ENCODE data around the gene RETREG1.
"Not testable (repeated sequence)": the region's sequence is repeated elsewhere in the genome, so short reads cannot be mapped to it uniquely, and the experiment has no call there.

Gene RETREG1

DNA sequence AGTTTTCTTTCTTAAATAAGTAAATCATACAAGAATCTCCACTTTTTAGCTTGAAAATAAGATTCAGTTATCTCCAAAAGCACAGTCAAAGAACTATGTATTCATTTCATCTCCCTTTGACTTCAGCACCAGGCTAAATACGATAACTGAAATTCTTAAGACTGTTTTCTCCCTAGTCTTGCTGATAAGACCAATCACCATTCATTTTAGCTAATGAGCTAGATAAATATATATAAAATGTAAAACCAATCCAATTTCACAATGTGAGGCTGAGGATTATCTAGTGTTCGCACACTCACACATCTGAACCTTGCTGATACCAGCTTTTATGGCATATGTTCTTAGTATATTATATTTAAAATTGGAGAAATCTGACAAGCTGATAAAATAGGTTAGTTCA is 133.9 kb downstream of the RETREG1 start:
- no peak for DNase-seq

- DNase-seq, result no peak
Observed at GRCh38 chr5:16480821-16481538, 135.8 kb downstream of the RETREG1 start.

GRCh38 chr5:16480144-16480543 is 136.7 kb downstream of the RETREG1 start:
- DNase-seq, result no peak

- no peak for DNase-seq
Observed at GRCh38 chr5:16477541-16477940, 139.3 kb downstream of the RETREG1 start.

- DNase-seq, result not testable (repeated sequence)
Observed at GRCh38 chr5:16476417-16476816, 140.4 kb downstream of the RETREG1 start.

DNA sequence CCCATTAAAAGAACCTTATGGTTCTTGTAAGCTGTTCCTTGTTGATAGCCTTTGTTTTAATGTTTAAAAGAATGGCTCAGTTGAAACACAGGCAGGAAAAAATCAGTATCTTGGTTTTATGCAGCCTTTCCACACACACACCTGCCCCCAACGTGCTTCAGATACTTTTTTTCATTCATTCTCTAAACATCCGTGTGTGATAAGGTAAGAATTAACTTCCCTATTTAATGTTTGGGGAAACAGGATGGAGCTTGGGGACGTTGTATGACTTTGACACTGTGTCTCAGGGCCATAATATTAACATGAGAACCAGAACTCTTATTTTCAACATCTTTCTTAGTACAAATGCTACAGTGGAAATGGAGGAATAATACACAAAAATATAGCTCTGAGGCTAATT is 145.4 kb downstream of the RETREG1 start:
- no peak for DNase-seq

GRCh38 chr5:16467363-16468219 is 149.2 kb downstream of the RETREG1 start:
- no peak for DNase-seq

GRCh38 chr5:16465544-16466432 is 151.0 kb downstream of the RETREG1 start, which contains the start of gene ZNF622:
Gene ZNF622, minus strand, starts transcription at chr5:16465800. Its CDS starts 135 bp downstream, at chr5:16465665.
- DNase-seq, result peak; percentile 79

DNA sequence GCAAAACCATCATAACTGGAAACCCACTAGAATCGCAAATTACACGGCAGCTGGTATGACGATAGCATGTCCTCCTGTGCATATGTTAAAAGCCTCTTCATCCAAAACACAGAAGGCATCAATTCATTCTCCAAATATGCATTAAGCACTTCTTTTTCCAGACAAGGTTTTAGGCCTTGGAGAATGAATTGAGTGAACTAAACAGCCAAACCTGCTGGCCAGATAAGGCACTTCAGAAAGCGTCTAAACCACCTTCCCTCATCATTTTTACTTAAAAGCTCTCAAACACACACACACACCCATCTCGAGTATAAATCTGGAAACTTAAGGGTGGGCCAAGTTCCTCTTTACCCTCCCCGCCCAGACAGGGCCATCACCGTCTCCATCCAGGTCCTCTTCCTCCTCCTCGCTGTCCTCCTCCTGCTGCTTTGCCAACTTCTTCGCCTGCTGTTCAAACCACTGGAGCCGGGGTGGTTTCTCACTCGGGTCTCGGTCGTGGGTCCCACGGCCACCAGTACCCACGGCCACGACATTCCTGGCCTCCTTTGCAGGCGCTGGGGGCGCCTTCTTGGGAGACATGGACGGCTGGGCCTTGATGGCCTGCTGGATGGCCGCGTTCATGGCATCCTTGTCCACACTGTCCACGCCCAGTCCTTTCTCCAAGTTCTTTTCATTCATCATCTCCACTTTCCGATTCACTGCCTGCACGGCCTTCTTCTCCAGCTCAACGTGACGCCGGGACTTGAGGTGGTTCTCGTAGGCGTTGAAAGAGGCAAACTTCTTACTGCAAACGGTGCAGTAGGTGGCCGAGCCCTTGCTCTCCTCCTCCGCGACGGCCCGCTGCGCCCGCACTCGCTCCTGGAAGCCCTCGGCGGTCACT is 151.9 kb downstream of the RETREG1 start:
- DNase-seq, result no peak

DNA sequence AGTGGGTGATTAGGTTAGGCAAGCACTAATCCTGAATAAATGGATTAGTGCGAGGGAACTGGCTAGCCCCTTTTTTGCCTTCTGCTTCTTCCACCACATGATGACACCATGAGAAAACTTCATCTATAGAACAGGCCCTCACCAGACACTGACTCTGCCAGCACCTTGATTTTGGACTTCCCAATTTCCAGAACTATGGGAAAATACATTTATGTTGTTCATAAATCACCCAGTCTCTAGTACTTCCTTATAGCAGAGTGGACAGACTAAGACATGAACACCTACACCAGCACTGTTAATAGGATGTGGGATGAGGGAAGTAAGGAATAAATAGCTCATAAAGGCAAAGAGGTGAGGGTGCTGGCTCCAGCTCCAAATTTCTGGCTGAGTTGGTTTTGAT is 152.6 kb downstream of the RETREG1 start:
- DNase-seq, result no peak

DNA sequence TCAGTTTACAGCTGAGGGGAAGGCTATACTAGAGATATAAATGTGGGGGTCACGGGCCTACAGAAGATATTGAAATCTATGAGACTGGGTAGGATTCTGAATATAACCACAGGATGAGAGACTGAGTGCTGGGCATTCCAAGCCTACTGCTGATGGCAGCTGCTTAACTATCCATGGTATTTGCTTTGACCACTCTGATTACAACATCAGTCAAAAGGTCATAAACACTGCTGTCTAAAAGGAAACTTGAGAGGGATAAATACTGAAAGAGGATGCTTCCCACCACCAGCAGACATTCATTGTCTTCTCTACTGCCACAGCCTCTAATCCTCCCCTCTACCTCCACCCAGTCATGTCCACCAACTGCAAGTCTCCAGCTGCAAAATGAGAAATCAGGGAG is 155.0 kb downstream of the RETREG1 start:
- no peak for DNase-seq

- no peak for DNase-seq
Observed at GRCh38 chr5:16461026-16461425, 155.8 kb downstream of the RETREG1 start.

- DNase-seq, result no peak
Observed at GRCh38 chr5:16459451-16459850, 157.3 kb downstream of the RETREG1 start.

DNA sequence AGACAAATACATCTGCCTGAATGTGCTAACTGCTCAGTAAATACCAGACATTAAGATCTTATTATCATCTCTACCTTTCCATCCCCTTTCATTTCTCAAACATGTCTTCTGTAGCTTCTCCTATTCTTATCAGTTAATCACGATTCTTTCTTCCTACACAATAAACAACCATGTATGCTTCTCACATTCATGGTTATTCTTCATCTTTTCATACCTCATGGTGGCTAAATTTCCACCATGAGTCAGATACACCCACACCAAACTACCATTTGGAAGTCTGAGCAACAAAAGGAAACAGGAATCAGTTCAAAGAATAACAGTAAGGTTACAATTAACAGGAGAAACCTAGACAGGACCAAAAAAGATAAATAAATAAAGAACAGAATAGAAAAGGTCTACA is 158.9 kb downstream of the RETREG1 start:
- DNase-seq, result no peak

- DNase-seq, result no peak
Observed at GRCh38 chr5:16457451-16457850, 159.3 kb downstream of the RETREG1 start.

GRCh38 chr5:16456103-16456832 is 160.5 kb downstream of the RETREG1 start:
- DNase-seq, result peak; percentile 36

GRCh38 chr5:16455668-16456067 is 161.1 kb downstream of the RETREG1 start:
- no peak for DNase-seq

DNA sequence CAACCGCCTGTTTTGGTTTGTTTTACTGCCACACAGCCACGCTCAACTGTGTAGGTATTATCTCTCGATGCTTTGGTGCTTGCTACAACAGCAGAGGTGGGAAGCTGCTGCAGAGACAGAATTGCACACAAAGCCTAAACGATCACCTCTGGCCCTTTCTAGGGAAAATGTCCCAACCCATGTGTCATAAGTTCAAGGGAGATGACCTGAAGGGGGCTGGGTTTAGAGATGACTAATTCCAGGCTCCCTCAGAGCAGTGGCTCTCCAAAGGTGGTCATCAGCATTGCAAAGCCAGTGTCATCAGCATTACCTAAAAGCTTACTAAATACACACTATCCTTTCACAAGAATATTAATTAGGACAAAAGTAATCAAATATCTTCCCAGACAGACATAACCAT is 162.1 kb downstream of the RETREG1 start:
- DNase-seq, result no peak

DNA sequence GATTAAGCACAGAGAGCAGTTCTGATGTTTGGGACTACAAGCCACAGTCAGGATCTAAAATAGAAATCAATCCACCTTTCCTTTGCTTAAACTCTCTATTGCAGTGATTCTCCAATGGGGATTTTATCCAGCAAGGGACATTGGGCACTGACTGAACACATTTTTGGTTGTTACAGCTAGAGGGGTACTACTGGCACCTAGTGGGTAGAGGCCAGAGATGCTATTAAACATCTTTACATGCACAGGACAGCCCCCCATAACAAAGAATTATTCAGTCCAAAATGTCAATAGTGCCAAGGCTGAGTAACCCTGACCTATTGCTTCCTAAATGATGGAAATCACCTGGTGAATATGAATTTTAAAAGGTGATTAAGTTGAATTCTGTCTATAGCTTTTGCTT is 163.2 kb downstream of the RETREG1 start:
- no peak for DNase-seq

DNA sequence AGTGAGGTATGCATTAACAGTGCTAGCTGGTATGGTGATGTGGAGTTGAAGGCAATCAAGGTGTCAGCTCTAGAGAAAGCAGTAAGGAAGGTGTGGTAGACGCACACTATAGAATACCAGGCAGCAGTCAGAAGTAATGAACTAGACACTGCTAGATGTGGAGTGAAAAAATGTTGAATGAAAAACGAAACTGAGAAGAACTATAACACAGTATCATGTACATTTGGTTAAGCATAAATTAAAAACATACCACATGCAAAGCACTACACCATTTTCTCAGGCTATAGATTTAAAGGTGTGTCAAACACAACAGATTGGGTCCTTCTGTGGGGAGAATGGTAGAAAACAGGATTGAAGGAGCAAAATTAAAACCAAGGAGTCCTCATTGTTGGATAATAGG is 166.6 kb downstream of the RETREG1 start:
- no peak for DNase-seq

DNA sequence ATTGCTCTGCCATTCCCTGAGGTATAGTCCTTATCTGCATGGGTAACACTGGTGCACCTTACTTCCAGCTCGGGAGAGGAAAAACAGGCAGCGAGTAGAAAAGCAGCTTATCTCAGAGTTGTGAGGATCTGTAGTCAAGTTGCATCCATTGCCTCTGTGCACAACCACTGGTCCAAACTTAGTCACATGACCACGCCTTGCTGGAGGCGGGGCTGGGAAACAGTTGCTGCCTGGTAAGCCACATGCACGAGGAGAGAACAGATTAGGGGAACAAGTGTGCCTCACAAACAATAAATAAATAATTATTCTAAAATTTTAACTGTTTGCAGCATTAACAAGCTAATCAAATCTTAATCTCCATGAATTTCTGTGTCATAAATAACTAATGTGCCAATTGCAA is 169.8 kb downstream of the RETREG1 start:
- no peak for DNase-seq
